ENCODE measurements around the gene MFAP4.

GRCh38 chr17:19360772-19361171 lies 26.2 kb downstream of the MFAP4 start:
- TF ChIP-seq POLR2A (IDR thresholded peaks at IDR 0.05) (no peak), CTCF (IDR thresholded peaks at IDR 0.05) (no peak), EP300 (IDR thresholded peaks at IDR 0.05) (no peak)
